TTC549 (cell line): Measurements from ENCODE around the gene UBXN2A.

ENCODE experiments used
- FAIRE-seq: peaks from 2 replicates; lab custom pipeline; 2012; peaks lifted over from hg19 to GRCh38; lab: Jason Lieb, UNC

UBXN2A gene

GRCh38 chr2:24046930-24047702 lies 106.9 kb downstream of the UBXN2A start, which contains the start of gene WDCP:
WDCP (minus strand) TSS chr2:24047391; CDS start chr2:24039494, 7,897 bp downstream.
- peak; percentile 96 for FAIRE-seq

- FAIRE-seq, result no peak
Measured at GRCh38 chr2:24047703-24048033, 107.4 kb downstream of the UBXN2A start.

DNA sequence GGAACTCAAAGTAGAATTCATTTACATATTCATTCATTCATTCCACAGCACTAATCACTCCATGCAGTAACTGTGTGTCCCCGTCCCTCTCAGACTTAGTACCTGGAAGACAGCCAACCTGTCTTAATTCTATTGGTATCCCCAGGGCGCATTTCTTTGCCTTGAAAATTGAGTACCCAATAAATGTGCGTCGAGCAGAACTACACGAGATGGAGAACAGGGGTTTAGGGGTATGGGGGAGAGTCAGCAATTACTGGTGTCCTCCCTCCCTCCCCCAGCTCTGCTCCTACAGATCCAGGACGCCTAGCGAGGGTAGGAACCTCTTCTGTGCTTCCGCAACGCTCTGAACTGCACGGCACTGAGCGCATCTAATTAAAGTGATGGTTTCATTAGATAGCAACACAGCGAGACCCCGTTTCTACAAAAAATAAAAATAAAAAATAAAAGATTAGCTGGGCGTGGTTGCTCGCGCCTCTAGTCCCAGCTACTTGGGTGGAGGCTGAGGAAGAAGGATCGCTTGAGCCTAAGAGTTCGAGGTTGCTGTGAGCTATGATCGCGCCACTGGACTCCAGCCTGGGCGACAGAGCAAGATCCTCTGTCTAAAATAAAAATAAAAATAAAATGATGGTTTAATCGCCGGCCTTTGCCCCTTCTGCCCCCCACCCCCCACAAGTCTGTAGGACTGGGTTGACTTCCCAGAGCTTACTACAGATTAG lies 108.7 kb downstream of the UBXN2A start:
- no peak for FAIRE-seq

GRCh38 chr2:24049485-24050021 lies 109.3 kb downstream of the UBXN2A start, which contains the start of gene FKBP1B:
FKBP1B (plus strand) TSS chr2:24049741; CDS start chr2:24049850, 109 bp downstream.
- no peak for FAIRE-seq

GRCh38 chr2:24050041-24050979 lies 110.0 kb downstream of the UBXN2A start:
- FAIRE-seq, result no peak

GRCh38 chr2:24051833-24052232 lies 111.6 kb downstream of the UBXN2A start:
- no peak for FAIRE-seq

GRCh38 chr2:24052951-24053350 lies 112.7 kb downstream of the UBXN2A start:
- no peak for FAIRE-seq
